AG04449 (cell line): ENCODE results near the gene CNOT9.
"Not testable (repeated sequence)": the region's sequence is repeated elsewhere in the genome, so short reads cannot be mapped to it uniquely, and the experiment has no call there.

ENCODE experiments used
- CTCF ChIA-PET: fragments of 350-600 bp; formaldehyde crosslinking; extraction: SDS; loops from one replicate; lab custom pipeline; 2021; ENCODE audit warnings: antibody characterized with exemption; lab: Yijun Ruan, JAX
- POLR2A ChIA-PET: fragments of 400-600, 350-600 bp; formaldehyde crosslinking; extraction: SDS; loops from one replicate; lab custom pipeline; 2020; ENCODE audit warnings: antibody characterized with exemption, inconsistent platforms; lab: Yijun Ruan, JAX
- DNase-seq: peaks from one replicate; pipeline ENCODE4 v3.0.0-alpha.2; 2010; ENCODE audit warnings: low read depth, low spot score
- H3K4me3 ChIP-seq: 2 replicates; pipeline ENCODE4 v1.5.1; 2011; ENCODE audit warnings: low read depth, mild to moderate bottlenecking, control low read depth, low read length
- TF ChIP-seq, protein P1 (sequence below): IDR thresholded peaks from one replicate; pipeline ENCODE4 v1.5.1; 2011; ENCODE audit warnings: mild to moderate bottlenecking, moderate library complexity, low read length, control low read depth, inconsistent platforms; ENCODE audit not compliant: insufficient read depth; ENCODE audit errors: missing control alignments

CNOT9 gene

GRCh38 chr2:218540015-218540414, 28.6 kb upstream of the CNOT9 start:
- no peak overlapping the region for H3K4me3 ChIP-seq
- no peak for DNase-seq
- TF ChIP-seq, protein P1, sequence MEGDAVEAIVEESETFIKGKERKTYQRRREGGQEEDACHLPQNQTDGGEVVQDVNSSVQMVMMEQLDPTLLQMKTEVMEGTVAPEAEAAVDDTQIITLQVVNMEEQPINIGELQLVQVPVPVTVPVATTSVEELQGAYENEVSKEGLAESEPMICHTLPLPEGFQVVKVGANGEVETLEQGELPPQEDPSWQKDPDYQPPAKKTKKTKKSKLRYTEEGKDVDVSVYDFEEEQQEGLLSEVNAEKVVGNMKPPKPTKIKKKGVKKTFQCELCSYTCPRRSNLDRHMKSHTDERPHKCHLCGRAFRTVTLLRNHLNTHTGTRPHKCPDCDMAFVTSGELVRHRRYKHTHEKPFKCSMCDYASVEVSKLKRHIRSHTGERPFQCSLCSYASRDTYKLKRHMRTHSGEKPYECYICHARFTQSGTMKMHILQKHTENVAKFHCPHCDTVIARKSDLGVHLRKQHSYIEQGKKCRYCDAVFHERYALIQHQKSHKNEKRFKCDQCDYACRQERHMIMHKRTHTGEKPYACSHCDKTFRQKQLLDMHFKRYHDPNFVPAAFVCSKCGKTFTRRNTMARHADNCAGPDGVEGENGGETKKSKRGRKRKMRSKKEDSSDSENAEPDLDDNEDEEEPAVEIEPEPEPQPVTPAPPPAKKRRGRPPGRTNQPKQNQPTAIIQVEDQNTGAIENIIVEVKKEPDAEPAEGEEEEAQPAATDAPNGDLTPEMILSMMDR, result no peak
- ChIA-PET CTCF (no interaction called here), POLR2A (no interaction called here)

DNA sequence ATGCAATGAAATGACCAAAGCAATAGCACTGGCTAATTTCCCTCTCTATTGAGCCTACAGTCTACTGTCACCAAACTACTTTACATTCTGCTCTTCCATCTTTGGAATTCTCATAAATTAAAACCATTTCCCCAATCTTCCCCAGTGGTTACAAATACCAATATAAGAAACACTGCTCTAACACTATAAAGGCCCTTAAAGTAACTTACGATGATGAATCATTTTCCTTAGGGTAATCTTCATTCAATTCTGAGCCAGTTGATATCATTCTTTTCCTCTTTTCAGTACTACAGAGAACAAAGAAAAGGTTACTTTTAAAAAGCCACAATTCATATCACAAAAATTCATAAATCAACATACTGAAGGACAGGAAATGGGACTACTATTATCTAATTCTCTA, 22.6 kb upstream of the CNOT9 start:
- ChIA-PET CTCF (no interaction called here), POLR2A (no interaction called here)
- no peak for DNase-seq
- H3K4me3 ChIP-seq, result no peak overlapping the region
- TF ChIP-seq, protein P1, result no peak

DNA sequence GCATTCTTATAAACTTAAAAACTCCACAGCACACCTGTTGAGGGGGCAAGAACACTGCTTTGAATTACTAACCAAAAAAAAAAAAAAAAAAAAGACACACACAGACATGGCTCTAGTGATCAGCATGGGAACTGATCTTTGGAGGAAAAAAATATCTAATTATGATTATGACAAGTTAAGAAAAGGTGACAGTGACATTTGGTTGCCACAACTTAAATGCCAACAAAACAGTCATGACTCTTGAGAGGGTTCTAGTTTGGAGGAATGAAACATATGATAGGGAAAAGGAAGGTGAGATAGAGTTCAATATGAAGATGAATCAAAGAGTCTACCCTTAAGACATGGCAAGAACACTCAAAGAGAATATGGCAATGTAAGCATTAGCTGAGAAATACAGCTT, 21.1 kb upstream of the CNOT9 start:
- POLR2A ChIA-PET, result no interaction called here

DNA sequence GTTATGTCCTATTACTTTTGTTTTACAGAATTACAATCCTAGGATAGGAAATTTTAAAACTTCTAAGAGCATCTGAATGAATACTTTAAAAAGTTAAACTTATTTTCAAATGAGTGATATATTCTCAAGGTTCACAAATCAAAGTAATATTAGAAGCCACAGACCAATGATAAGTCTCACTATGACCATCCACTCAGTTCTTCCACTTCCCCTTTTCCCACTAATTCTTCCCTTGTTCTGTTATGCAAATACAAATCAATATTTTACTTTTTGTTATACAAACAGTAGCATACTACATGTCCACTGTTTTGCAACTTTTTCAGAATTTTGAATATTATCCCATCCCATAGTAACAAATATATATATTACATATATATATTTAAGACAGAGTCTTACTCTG, 20.7 kb upstream of the CNOT9 start:
- DNase-seq, result no peak
- POLR2A ChIA-PET, result no interaction called here
- no peak overlapping the region for H3K4me3 ChIP-seq
- TF ChIP-seq, protein P1, result no peak
- CTCF ChIA-PET, result interaction anchor here (0.5 kb wide), 1 partner anchor 67 kb away, joined by 6 read pairs; no protein-coding TSS in a partner anchor

More for the DNA sequence above, 21.1 kb upstream of the CNOT9 start:
- TF ChIP-seq, protein P1, result no peak
- DNase-seq, result no peak
- no peak overlapping the region for H3K4me3 ChIP-seq
- CTCF ChIA-PET, result interaction anchor here (0.5 kb wide), 1 partner anchor 67 kb away, joined by 6 read pairs; no protein-coding TSS in a partner anchor

- POLR2A ChIA-PET, H3K4me3 ChIP-seq, DNase-seq, CTCF ChIA-PET: not testable (repeated sequence)
Observed at GRCh38 chr2:218554225-218554624, 14.4 kb upstream of the CNOT9 start.

DNA sequence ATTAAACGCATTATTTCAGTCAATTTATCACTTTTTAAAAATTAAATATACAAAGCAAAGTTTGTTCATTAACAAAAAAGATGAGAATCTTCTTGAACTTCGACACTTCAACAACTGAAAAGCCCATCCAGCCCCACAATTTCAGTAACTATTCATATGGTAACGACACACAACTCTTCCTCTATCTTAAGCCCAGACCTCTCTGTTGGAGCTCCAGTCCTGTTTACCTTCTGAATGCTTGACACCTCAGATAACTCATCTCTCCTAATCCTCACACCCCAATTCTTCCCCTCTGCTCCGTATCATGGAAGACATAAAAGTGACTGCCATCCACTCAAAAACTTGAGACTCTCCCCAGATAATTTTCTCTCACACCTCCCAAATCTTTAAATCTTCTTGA, 13.1 kb upstream of the CNOT9 start:
- CTCF ChIA-PET, result no interaction called here
- no peak overlapping the region for H3K4me3 ChIP-seq
- no peak for DNase-seq
- POLR2A ChIA-PET, result no interaction called here
- TF ChIP-seq, protein P1, result no peak

DNA sequence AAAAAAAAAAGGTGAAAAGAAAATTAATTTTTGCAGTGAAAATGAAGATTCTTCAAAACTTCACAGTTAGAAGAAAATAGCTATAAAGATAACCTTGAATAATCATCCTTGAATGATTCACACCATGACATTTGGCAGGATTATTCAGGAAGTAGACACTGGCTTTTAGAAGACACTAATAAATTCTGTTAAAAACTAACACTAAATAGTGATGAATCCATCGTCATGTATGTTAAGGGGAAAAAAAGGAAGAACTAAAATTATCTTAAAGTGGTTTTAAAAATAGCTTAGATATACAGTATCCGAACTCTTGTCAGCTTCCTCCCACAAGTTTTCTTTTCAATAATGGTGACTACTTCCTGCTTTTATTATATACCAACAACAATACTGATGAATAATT, 10.7 kb upstream of the CNOT9 start:
- ChIA-PET POLR2A (interaction anchor here (0.8 kb wide), 1 partner anchor 10 kb away, joined by 3 read pairs; the partner anchor contains the start of gene USP37), CTCF (interaction anchor here (1.0 kb wide), 1 partner anchor 68 kb away, joined by 3 read pairs; no protein-coding TSS in a partner anchor)
- no peak for DNase-seq
- TF ChIP-seq, protein P1, result no peak
- H3K4me3 ChIP-seq, result no peak overlapping the region
